ENCODE data around the gene KCNAB1. TPM values are rescaled to one million over a fixed set of nuclear protein-coding genes. Genes with fewer than 3 reads are reported as not detected.

KCNAB1 gene
- total RNA-seq, 2 experiments from 2014 or later, result not detected

DNA sequence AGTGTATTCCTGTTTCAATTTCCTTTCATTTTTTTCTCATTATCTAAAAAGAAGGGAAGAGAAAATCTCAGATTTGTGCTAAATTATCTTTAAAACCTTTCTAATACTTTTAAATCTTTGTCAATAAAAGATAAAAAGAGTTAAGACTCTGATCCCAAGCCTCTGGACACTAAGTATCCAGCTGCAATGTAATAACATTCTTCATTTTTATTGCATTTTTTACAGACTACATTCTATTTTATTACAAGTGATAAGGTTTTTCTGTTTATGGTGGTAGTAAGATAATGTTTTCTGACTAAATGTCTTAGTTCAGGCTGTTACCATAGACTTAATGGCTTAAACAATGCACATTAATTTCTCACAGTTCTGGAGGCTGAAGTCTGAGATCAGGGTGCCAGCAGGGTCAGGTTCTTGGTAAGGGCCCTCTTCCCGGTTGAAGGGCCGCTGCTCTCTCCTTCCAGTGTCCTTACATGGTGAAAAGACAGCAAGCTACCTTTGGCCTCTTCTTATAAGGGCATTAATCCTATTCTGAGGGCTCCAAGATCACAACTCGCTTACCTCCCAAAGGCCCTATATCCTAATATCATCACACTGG is 19.7 kb downstream of the KCNAB1 start:
- H3K9me2 ChIP-seq (ENCODE audit: insufficient read depth, low read length), result no peaks in the 10 kb centered on the region
- H3K4me1 ChIP-seq (ENCODE audit: insufficient read depth, low read length, poor library complexity, severe bottlenecking), result no peaks in the 10 kb centered on the region
- no peak overlapping the region for H3K4me3 ChIP-seq (ENCODE audit: low read depth, low read length, poor library complexity, severe bottlenecking)
- no peaks in the 10 kb centered on the region for H3K9me3 ChIP-seq (ENCODE audit: low read length)
- TF ChIP-seq, protein P1, sequence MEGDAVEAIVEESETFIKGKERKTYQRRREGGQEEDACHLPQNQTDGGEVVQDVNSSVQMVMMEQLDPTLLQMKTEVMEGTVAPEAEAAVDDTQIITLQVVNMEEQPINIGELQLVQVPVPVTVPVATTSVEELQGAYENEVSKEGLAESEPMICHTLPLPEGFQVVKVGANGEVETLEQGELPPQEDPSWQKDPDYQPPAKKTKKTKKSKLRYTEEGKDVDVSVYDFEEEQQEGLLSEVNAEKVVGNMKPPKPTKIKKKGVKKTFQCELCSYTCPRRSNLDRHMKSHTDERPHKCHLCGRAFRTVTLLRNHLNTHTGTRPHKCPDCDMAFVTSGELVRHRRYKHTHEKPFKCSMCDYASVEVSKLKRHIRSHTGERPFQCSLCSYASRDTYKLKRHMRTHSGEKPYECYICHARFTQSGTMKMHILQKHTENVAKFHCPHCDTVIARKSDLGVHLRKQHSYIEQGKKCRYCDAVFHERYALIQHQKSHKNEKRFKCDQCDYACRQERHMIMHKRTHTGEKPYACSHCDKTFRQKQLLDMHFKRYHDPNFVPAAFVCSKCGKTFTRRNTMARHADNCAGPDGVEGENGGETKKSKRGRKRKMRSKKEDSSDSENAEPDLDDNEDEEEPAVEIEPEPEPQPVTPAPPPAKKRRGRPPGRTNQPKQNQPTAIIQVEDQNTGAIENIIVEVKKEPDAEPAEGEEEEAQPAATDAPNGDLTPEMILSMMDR (conservative IDR thresholded peaks at IDR 0.05; ENCODE audit: low read length), result no peak
- TF ChIP-seq EZH2phosphoT487 (IDR thresholded peaks at IDR 0.05; ENCODE audit: borderline replicate concordance, low read depth, low read length), result no peak
- H3K4me2 ChIP-seq (ENCODE audit: low read length), result no peak overlapping the region
- CTCF ChIA-PET (ENCODE audit: unreplicated experiment), result no interaction called here
- no peaks in the 10 kb centered on the region for H3K79me2 ChIP-seq (ENCODE audit: insufficient read depth, low read depth, low read length)
- H3K36me3 ChIP-seq (ENCODE audit: insufficient read depth, low read length), result no peaks in the 10 kb centered on the region
- H2AFZ ChIP-seq (ENCODE audit: low read length), result no peak overlapping the region
- POLR2A ChIA-PET, result interaction anchor here (0.6 to 1.5 kb wide), 2 partner anchors 13 to 78 kb away, joined by 4 to 14 read pairs; no protein-coding TSS in a partner anchor
- H4K20me1 ChIP-seq (ENCODE audit: insufficient read depth, low read length), result no peaks in the 10 kb centered on the region
- no TSS peak for BruUV-seq (replicated peaks)
- no peak overlapping the region for H3K27ac ChIP-seq (ENCODE audit: low read depth, low read length, poor library complexity, severe bottlenecking)
- DNase-seq (ENCODE audit: low spot score), result no peak
- intact Hi-C loops (cut with micrococcal nuclease; ENCODE audit: unreplicated experiment), result no loop called here

DNA sequence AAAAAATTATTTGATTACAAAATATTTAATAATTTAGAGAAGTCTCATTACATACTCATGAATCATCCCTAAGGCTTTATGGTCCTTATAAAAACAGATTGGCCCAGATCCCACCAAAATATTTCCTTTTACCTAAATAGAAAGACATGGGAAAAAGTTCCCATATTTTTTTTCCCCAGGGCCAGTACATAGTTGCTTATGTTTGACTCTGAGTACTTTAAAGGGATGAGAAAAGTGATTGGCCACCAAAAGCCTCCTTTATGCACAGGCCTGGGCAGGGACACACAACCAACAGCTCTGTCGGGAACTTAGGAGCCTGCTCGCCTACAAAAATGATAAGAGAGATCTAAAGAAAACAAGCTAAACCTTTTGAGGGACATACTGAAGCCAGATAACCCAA is 22.3 kb downstream of the KCNAB1 start:
- Histone ChIP-seq H3K4me3 (ENCODE audit: low read depth, low read length, poor library complexity, severe bottlenecking) (no peak overlapping the region), H4K20me1 (ENCODE audit: insufficient read depth, low read length) (no peaks in the 10 kb centered on the region), H3K4me1 (ENCODE audit: insufficient read depth, low read length, poor library complexity, severe bottlenecking) (no peaks in the 10 kb centered on the region), H3K9me3 (ENCODE audit: low read length) (no peaks in the 10 kb centered on the region), H3K27ac (ENCODE audit: low read depth, low read length, poor library complexity, severe bottlenecking) (no peak overlapping the region), H3K36me3 (ENCODE audit: insufficient read depth, low read length) (no peaks in the 10 kb centered on the region), H3K9me2 (ENCODE audit: insufficient read depth, low read length) (no peaks in the 10 kb centered on the region), H3K79me2 (ENCODE audit: insufficient read depth, low read depth, low read length) (no peaks in the 10 kb centered on the region), H2AFZ (ENCODE audit: low read length) (no peak overlapping the region), H3K4me2 (ENCODE audit: low read length) (no peak overlapping the region)
- intact Hi-C loops (cut with micrococcal nuclease; ENCODE audit: unreplicated experiment), result no loop called here
- TF ChIP-seq EZH2phosphoT487 (IDR thresholded peaks at IDR 0.05; ENCODE audit: borderline replicate concordance, low read depth, low read length), result no peak
- TF ChIP-seq, protein P1 (conservative IDR thresholded peaks at IDR 0.05; ENCODE audit: low read length), result no peak
- ChIA-PET POLR2A (interaction anchor here (1.3 kb wide), 1 partner anchor 15 kb away, joined by 4 read pairs; no protein-coding TSS in a partner anchor), CTCF (ENCODE audit: unreplicated experiment) (no interaction called here)
- no TSS peak for BruUV-seq (replicated peaks)
- no peak for DNase-seq (ENCODE audit: low spot score)

DNA sequence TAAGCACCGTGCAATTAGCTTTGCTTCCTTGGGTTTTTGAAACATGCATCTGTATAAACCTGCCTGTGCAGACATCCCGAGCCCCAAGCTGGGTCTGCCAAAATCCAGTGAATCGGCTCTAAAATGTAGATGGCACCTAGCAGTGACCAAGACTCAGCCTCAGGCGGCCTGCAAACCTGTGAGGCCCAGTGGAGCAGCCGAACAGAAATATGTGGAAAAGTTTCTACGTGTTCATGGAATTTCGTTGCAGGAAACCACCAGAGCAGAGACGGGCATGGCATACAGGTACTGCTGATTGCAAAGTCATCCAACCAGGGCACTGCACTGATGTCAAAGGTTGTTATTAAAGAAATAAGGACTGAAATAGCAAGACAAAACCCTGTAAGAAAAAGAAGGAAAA is 22.8 kb downstream of the KCNAB1 start:
- Histone ChIP-seq H3K4me1 (ENCODE audit: insufficient read depth, low read length, poor library complexity, severe bottlenecking) (no peaks in the 10 kb centered on the region), H3K9me3 (ENCODE audit: low read length) (no peaks in the 10 kb centered on the region), H3K4me3 (ENCODE audit: low read depth, low read length, poor library complexity, severe bottlenecking) (no peak overlapping the region), H2AFZ (ENCODE audit: low read length) (no peak overlapping the region), H4K20me1 (ENCODE audit: insufficient read depth, low read length) (no peaks in the 10 kb centered on the region), H3K4me2 (ENCODE audit: low read length) (no peak overlapping the region), H3K27ac (ENCODE audit: low read depth, low read length, poor library complexity, severe bottlenecking) (no peak overlapping the region), H3K36me3 (ENCODE audit: insufficient read depth, low read length) (no peaks in the 10 kb centered on the region), H3K9me2 (ENCODE audit: insufficient read depth, low read length) (no peaks in the 10 kb centered on the region), H3K79me2 (ENCODE audit: insufficient read depth, low read depth, low read length) (no peaks in the 10 kb centered on the region)
- DNase-seq (ENCODE audit: low spot score), result no peak
- no TSS peak for BruUV-seq (replicated peaks)
- ChIA-PET CTCF (ENCODE audit: unreplicated experiment) (no interaction called here), POLR2A (interaction anchor here (0.6 to 1.3 kb wide), 2 partner anchors 16 to 17 kb away, joined by 3 to 4 read pairs; no protein-coding TSS in a partner anchor)
- TF ChIP-seq, protein P1 (conservative IDR thresholded peaks at IDR 0.05; ENCODE audit: low read length), result no peak
- no peak for TF ChIP-seq EZH2phosphoT487 (IDR thresholded peaks at IDR 0.05; ENCODE audit: borderline replicate concordance, low read depth, low read length)
- intact Hi-C loops (cut with micrococcal nuclease; ENCODE audit: unreplicated experiment), result no loop called here

All from OCI-LY7 (cell line).